Measurements from ENCODE around the gene TIGD4.

The TIGD4 gene

GRCh38 chr4:152719801-152720556, 59.6 kb downstream of the TIGD4 start:
- no peak for DNase-seq (ENCODE audit: low read depth)
